Astrocyte of the hippocampus (primary cell): Measurements from ENCODE around the gene FAM193B.
"Not testable (repeated sequence)": the region's sequence is repeated elsewhere in the genome, so short reads cannot be mapped to it uniquely, and the experiment has no call there.

Source experiments
- DNase-seq: peaks from one replicate; pipeline ENCODE4 v3.0.0; 2011; ENCODE audit warnings: low read depth, low spot score

The FAM193B gene

GRCh38 chr5:177537389-177538361 is 16.7 kb downstream of the FAM193B start:
- peak; percentile 90 for DNase-seq

- DNase-seq, result no peak
Observed at GRCh38 chr5:177536386-177536785, 18.0 kb downstream of the FAM193B start.

- DNase-seq, result no peak
Observed at GRCh38 chr5:177535125-177535524, 19.2 kb downstream of the FAM193B start.

GRCh38 chr5:177534433-177534832 is 19.9 kb downstream of the FAM193B start:
- not testable (repeated sequence) for DNase-seq

- no peak for DNase-seq
Observed at GRCh38 chr5:177531209-177531940, 23.0 kb downstream of the FAM193B start.

- DNase-seq, result no peak
Observed at GRCh38 chr5:177530638-177531037, 23.7 kb downstream of the FAM193B start.

- DNase-seq, result no peak
Observed at GRCh38 chr5:177529247-177530203, 24.8 kb downstream of the FAM193B start.

- DNase-seq, result no peak
Observed at GRCh38 chr5:177528631-177529030, 25.7 kb downstream of the FAM193B start.

GRCh38 chr5:177527595-177527994 is 26.8 kb downstream of the FAM193B start:
- no peak for DNase-seq

- no peak for DNase-seq
Observed at GRCh38 chr5:177526791-177527190, 27.6 kb downstream of the FAM193B start.

- no peak for DNase-seq
Observed at GRCh38 chr5:177526191-177526590, 28.2 kb downstream of the FAM193B start.

- DNase-seq, result no peak
Observed at GRCh38 chr5:177524941-177525655, 29.3 kb downstream of the FAM193B start.

- DNase-seq, result no peak
Observed at GRCh38 chr5:177524539-177524900, 29.8 kb downstream of the FAM193B start.

- no peak for DNase-seq
Observed at GRCh38 chr5:177523711-177524538, 30.4 kb downstream of the FAM193B start.

GRCh38 chr5:177520916-177521513 is 33.3 kb downstream of the FAM193B start:
- no peak for DNase-seq

GRCh38 chr5:177520271-177520670 is 34.1 kb downstream of the FAM193B start:
- no peak for DNase-seq

- no peak for DNase-seq
Observed at GRCh38 chr5:177519463-177520235, 34.7 kb downstream of the FAM193B start.

- DNase-seq, result peak; percentile 99
Observed at GRCh38 chr5:177516601-177517568, 37.5 kb downstream of the FAM193B start, which contains the start of gene DDX41. DDX41 (minus strand) TSS chr5:177516961; CDS start chr5:177516945, 16 bp downstream.
